OCI-LY7 (cell line): Measurements from ENCODE around the gene DLX4. TPM values are rescaled to one million over a fixed set of nuclear protein-coding genes. Genes with fewer than 3 reads are reported as not detected.

Experiments
- BruUV-seq: library from RNA; stranded (reverse); fragments of 400-500 nt; replicated peaks from 2 replicates; lab custom pipeline; 2021; lab: Mats Ljungman, UMichigan
- CTCF ChIA-PET: fragments of 300-600 bp; sonication (Branson Sonifier 250); formaldehyde crosslinking; loops from one replicate; lab custom pipeline; 2022; ENCODE audit warnings: antibody characterized with exemption; ENCODE audit not compliant: unreplicated experiment; lab: Charles Lee
- POLR2A ChIA-PET: fragments of 300-600 bp; sonication (Branson Sonifier 250); formaldehyde crosslinking; loops from one replicate; lab custom pipeline; 2022; ENCODE audit warnings: antibody characterized with exemption; lab: Charles Lee
- DNase-seq: peaks from one replicate; pipeline ENCODE4 v3.0.0-alpha.2; 2015; ENCODE audit warnings: low spot score
- H2AFZ ChIP-seq: fragments of 200-600 bp; sonication (generic), shearing (Covaris generic); 2 replicates; pipeline ENCODE4 v1.6.1; 2014; ENCODE audit warnings: mild to moderate bottlenecking, antibody characterized with exemption, low read length, moderate library complexity
- H3K27ac ChIP-seq: fragments of 200-600 bp; sonication (generic); 2 replicates; pipeline ENCODE4 v1.5.1; 2014; ENCODE audit warnings: mixed run types, low read depth, mild to moderate bottlenecking, moderate library complexity, low read length, inconsistent platforms; ENCODE audit not compliant: poor library complexity, severe bottlenecking
- H3K36me3 ChIP-seq: fragments of 200-600 bp; sonication (generic); 2 replicates; pipeline ENCODE4 v1.6.1; 2014; ENCODE audit warnings: mild to moderate bottlenecking, antibody characterized with exemption, low read length, moderate library complexity, mixed read lengths; ENCODE audit not compliant: insufficient read depth
- H3K4me1 ChIP-seq: fragments of 200-600 bp; sonication (generic); 2 replicates; pipeline ENCODE4 v1.5.1; 2014; ENCODE audit warnings: mild to moderate bottlenecking, low read length; ENCODE audit not compliant: insufficient read depth, poor library complexity, severe bottlenecking
- H3K4me2 ChIP-seq: fragments of 200-600 bp; sonication (generic); 2 replicates; pipeline ENCODE4 v1.6.1; 2014; ENCODE audit warnings: mild to moderate bottlenecking, low read length
- H3K4me3 ChIP-seq: fragments of 200-600 bp; sonication (generic); 2 replicates; pipeline ENCODE4 v1.5.1; 2014; ENCODE audit warnings: mild to moderate bottlenecking, low read depth, low read length; ENCODE audit not compliant: poor library complexity, severe bottlenecking
- H3K79me2 ChIP-seq: fragments of 200-600 bp; sonication (generic); 2 replicates; pipeline ENCODE4 v1.6.1; 2016; ENCODE audit warnings: low read depth, mild to moderate bottlenecking, low read length, moderate library complexity, mixed read lengths; ENCODE audit not compliant: insufficient read depth
- H3K9me2 ChIP-seq: fragments of 200-600 bp; sonication (generic); 2 replicates; pipeline ENCODE4 v1.6.1; 2016; ENCODE audit warnings: mild to moderate bottlenecking, low read length, mixed read lengths; ENCODE audit not compliant: insufficient read depth
- H3K9me3 ChIP-seq: fragments of 200-600 bp; sonication (generic); 2 replicates; pipeline ENCODE4 v1.6.1; 2014; ENCODE audit warnings: mild to moderate bottlenecking, mixed run types, low read length, mixed read lengths
- H4K20me1 ChIP-seq: fragments of 200-600 bp; sonication (generic); 2 replicates; pipeline ENCODE4 v1.6.1; 2014; ENCODE audit warnings: mild to moderate bottlenecking, antibody characterized with exemption, low read length, moderate library complexity, mixed read lengths; ENCODE audit not compliant: insufficient read depth
- CTCF ChIP-seq: fragments of 200-600 bp; sonication (generic); conservative IDR thresholded peaks from 2 replicates; pipeline ENCODE4 v1.5.1; 2014; ENCODE audit warnings: mild to moderate bottlenecking, antibody characterized with exemption, low read length, moderate library complexity, mixed read lengths
- EZH2phosphoT487 ChIP-seq: fragments of 200-600 bp; sonication (generic); IDR thresholded peaks from 2 replicates; pipeline ENCODE4 v1.6.1; 2018; ENCODE audit warnings: low read depth, borderline replicate concordance, mild to moderate bottlenecking, mixed run types, antibody characterized with exemption, low read length, moderate library complexity, mixed read lengths
- intact Hi-C: fragments of 100-400 bp; cut with micrococcal nuclease; formaldehyde crosslinking; loops from one replicate; pipeline ENCODE4 v1.10.0; 2022; ENCODE audit not compliant: unreplicated experiment
- total RNA-seq, 2 experiments: library from RNA; depleted of rRNA in 1 of 2; stranded (reverse); fragments of >200 nt in 1 of 2; shearing (Covaris generic) in 1 of 2; gene quantifications; 2 replicates each; pipeline ENCODE4 v1.2.3, GENCODE V29; 2014 to 2022

Gene DLX4
- total RNA-seq, 2 experiments from 2014 or later, result 0.27 to 0.47 TPM

DNA sequence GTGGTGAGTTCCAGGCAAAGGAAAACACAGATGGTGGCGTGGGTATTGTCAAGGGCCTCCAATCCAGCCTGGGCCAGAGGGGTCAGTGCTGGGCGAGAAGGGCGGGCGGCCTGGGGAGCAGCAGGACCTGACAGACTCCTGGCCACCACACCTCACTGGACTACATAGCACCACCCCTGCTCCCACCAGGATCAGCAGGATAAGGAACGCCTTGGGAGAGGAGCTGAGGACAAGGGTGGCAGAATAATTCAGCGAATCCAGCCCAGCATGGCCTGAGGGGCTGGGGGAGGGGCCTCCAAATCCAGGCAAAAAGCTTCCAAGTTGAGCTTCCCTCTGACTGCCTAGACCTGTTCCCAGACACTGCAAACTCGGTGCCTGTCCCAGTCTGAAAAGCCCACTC is 6.5 kb downstream of the DLX4 start:
- BruUV-seq, result no TSS peak
- CTCF ChIA-PET, result interaction anchor here (0.6 kb wide), 1 partner anchor 92 kb away, joined by 3 read pairs; no protein-coding TSS in a partner anchor
- Histone ChIP-seq H4K20me1 (no peaks in the 10 kb centered on the region), H3K9me2 (no peaks in the 10 kb centered on the region), H3K36me3 (no peaks in the 10 kb centered on the region), H3K4me1 (no peaks in the 10 kb centered on the region), H2AFZ (no peak overlapping the region), H3K4me3 (no peak overlapping the region), H3K4me2 (no peak overlapping the region), H3K27ac (no peak overlapping the region), H3K79me2 (no peaks in the 10 kb centered on the region), H3K9me3 (no peaks in the 10 kb centered on the region)
- DNase-seq, result no peak
- intact Hi-C loops, result no loop called here
- POLR2A ChIA-PET, result no interaction called here
- no peak for TF ChIP-seq EZH2phosphoT487

DNA sequence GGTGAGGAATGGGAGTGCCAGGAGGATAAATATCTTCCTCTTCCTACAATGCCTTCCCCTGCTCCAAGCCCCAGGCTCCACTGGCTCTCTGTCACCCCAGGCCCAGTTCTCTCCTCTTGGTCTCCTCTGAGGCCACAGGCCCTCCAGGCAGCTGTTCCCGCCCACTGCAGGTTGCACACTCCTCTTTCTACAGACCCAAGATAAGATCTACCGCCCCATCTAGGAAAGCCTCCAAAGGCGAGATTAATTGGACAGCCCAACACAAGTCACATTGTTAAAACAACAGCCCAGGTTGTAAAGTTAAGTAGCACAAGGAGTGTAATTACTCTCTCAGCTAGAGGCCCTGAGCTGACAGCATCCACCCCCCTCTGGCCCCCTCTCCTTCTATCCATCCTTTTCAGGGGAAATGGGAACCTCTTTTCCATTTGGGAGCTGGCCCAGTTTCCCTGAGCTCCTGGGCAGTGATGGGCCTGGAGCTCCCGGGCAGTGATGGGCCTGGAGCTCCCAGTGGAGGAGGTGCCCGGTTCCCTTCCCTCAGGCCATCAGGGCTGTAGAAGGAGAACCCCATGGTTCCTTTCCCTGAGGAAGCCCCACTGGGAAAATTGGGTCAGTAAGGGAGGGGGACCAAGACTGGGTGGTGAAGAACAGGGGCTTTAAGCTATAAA is 7.3 kb downstream of the DLX4 start:
- Histone ChIP-seq H3K36me3 (no peaks in the 10 kb centered on the region), H3K79me2 (no peaks in the 10 kb centered on the region), H3K4me1 (no peaks in the 10 kb centered on the region), H4K20me1 (no peaks in the 10 kb centered on the region), H3K27ac (no peak overlapping the region), H3K9me3 (no peaks in the 10 kb centered on the region), H3K4me3 (no peak overlapping the region), H2AFZ (no peak overlapping the region), H3K4me2 (no peak overlapping the region), H3K9me2 (no peaks in the 10 kb centered on the region)
- BruUV-seq, result no TSS peak
- CTCF ChIA-PET, result interaction anchor here (0.6 kb wide), 1 partner anchor 91 kb away, joined by 3 read pairs; no protein-coding TSS in a partner anchor
- POLR2A ChIA-PET, result interaction anchor here (0.6 kb wide), 1 partner anchor 54 kb away, joined by 3 read pairs; no protein-coding TSS in a partner anchor
- no peak for TF ChIP-seq EZH2phosphoT487
- no peak for TF ChIP-seq CTCF
- intact Hi-C loops, result no loop called here
- DNase-seq, result no peak

DNA sequence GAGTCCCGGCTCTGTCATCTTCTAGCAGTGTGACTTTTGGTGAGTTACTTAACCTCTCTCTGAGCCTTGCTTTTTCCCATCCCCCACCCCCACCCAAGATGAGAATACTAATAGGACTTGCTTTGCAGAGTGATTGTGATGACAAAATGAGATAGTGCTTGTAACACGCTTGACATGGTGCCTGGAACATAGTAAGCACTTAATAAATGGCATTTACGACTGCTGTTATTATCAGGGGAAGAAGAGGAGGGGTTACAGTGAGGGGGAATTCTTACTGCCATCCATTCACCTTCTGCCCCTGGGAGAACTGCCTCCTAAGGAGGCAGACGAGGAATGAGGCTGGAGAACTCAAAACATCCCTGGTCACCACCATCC is 7.8 kb downstream of the DLX4 start:
- no peak overlapping the region for H3K4me3 ChIP-seq
- no peaks in the 10 kb centered on the region for H3K36me3 ChIP-seq
- ChIA-PET POLR2A (interaction anchor here (0.6 kb wide), 1 partner anchor 54 kb away, joined by 3 read pairs; no protein-coding TSS in a partner anchor), CTCF (no interaction called here)
- H4K20me1 ChIP-seq, result no peaks in the 10 kb centered on the region
- H3K9me3 ChIP-seq, result no peaks in the 10 kb centered on the region
- H3K9me2 ChIP-seq, result no peaks in the 10 kb centered on the region
- H3K4me1 ChIP-seq, result no peaks in the 10 kb centered on the region
- H3K4me2 ChIP-seq, result no peak overlapping the region
- no peaks in the 10 kb centered on the region for H3K79me2 ChIP-seq
- TF ChIP-seq CTCF (no peak), EZH2phosphoT487 (no peak)
- no peak overlapping the region for H2AFZ ChIP-seq
- intact Hi-C loops, result no loop called here
- H3K27ac ChIP-seq, result no peak overlapping the region
- DNase-seq, result no peak
- BruUV-seq, result no TSS peak
